Motor neuron (in vitro differentiated cells): ENCODE data around the gene DHCR24. TPM values are rescaled to one million over a fixed set of nuclear protein-coding genes. Genes with fewer than 3 reads are reported as not detected.
A peak's percentile ranks its signal among the peaks of the same experiment; 100 is the strongest.

Experiments used
- ATAC-seq, 8 experiments: fragments of 200-7000 bp; cut with Tn5 transposase; replicated peaks in 6 of 8; 2 replicates each; pipeline ENCODE4 v1.8.0; 2021; ENCODE audit warnings: mild to moderate bottlenecking in 8 of 8, moderate library complexity in 8 of 8
- H3K27ac ChIP-seq, 2 donors: fragments of 250-450 bp; sonication (Bioruptor Pico); 2 replicates each; pipeline ENCODE4 v1.9.0; 2021; ENCODE audit warnings: antibody characterized with exemption in 2 of 2, mild to moderate bottlenecking in 2 of 2, moderate library complexity in 1 of 2
- H3K4me1 ChIP-seq, 2 donors: fragments of 250-450 bp; sonication (Bioruptor Pico); replicated peaks in 1 of 2; 2 replicates each; pipeline ENCODE4 v1.6.1; 2021; ENCODE audit warnings: antibody characterized with exemption in 2 of 2, mild to moderate bottlenecking in 2 of 2, moderate library complexity in 1 of 2
- H3K4me3 ChIP-seq, 5 donors: fragments of 250-450 bp; sonication (Bioruptor Pico); 2 replicates each; pipeline ENCODE4 v1.9.0; 2021; ENCODE audit warnings: antibody characterized with exemption in 5 of 5, mild to moderate bottlenecking in 5 of 5, moderate library complexity in 4 of 5
- WGBS, 10 experiments: fragments of 450-650 bp; shearing (Covaris generic); methylation state at CpG; one replicate each; pipeline ENCODE4 v1.0.0; 2022; 5-methylcytosine and 5-hydroxymethylcytosine counted together
- in situ Hi-C, 9 experiments: fragments of 400-800 bp; cut with MboI; loops; one replicate each; pipeline ENCODE4 v1.15.0; 2021; ENCODE audit warnings: low sequenced_read_pairs in 9 of 9, low pct_unique_long_range_greater_than_20kb in 2 of 9; ENCODE audit not compliant: unreplicated experiment in 9 of 9
- total RNA-seq, 8 experiments: library from RNA; unstranded; fragments of 300-600 nt; gene quantifications; 2 replicates each; pipeline versions ENCODE4 v1.2.3 to v1.2.4, GENCODE V29; 2022

The DHCR24 gene
- total RNA-seq, 8 experiments from 2014 or later, result 10.0 to 155 (median 66.3) TPM

DNA sequence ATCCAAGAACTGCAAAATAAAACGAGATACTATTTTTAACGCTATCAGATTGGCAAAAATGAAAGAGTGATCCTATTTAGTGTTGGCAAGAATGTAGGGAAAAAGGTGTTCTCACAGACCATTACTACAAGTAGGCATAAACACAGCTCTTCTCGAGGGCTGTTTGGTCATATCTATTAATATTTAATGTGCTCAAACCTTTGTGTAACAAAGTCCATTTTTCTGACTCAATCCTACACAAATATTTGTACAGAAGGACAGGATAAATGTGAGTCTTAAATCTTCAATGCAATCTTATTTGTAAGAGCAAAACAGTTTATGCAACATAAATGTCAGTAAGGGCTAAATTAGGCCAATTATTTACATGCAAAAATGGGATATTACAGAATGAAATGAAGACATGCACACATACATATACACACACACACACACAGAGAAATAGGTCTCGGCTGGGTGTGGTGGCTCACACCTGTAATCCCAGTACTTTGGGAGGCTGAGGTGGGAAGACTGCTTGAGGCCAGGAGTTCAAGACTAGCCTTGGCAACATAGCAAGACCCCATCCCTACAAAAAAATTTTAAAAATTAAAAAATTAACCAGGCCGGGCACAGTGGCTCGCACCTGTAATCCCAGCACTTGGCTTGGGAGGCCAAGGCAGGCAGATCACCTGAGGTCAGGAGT lies 17.7 kb downstream of the DHCR24 start:
- in situ Hi-C loops, result no loop called here
- Histone ChIP-seq H3K27ac (no peak overlapping the region), H3K4me3 (no peak overlapping the region), H3K4me1 (no peaks in the 10 kb centered on the region)
- 88 to 100% (median 95%) methylated on average over 2 to 6 of the region's 6 CpGs; no CpG with 5 or more reads in 1 of the 10 experiments for WGBS, 10 experiments
- no peak for ATAC-seq

DNA sequence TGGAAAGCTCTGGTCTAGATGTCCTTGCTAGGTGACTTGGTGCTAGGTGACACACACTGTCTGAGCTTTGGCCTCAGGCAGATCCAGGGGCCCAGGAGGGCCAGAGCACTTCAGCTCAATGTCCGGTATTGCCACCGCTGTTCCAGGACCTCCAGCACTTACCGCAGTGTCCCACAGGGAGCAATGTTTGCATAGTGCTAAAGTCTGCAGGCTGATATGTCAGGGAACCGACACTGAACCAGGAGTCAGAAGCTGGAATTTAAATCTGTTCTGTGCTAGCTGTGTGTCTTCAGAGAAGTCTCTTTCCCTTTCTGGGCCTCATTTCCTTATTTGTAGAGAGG lies 19.3 kb downstream of the DHCR24 start:
- H3K4me3 ChIP-seq, result no peak overlapping the region
- ATAC-seq, result no peak
- no peak overlapping the region for H3K27ac ChIP-seq
- WGBS, 10 experiments, result 82 to 100% (median 97%) methylated on average over 1 to 4 of the region's 4 CpGs; no CpG with 5 or more reads in 5 of the 10 experiments
- no peaks in the 10 kb centered on the region for H3K4me1 ChIP-seq
- in situ Hi-C loops, result no loop called here

DNA sequence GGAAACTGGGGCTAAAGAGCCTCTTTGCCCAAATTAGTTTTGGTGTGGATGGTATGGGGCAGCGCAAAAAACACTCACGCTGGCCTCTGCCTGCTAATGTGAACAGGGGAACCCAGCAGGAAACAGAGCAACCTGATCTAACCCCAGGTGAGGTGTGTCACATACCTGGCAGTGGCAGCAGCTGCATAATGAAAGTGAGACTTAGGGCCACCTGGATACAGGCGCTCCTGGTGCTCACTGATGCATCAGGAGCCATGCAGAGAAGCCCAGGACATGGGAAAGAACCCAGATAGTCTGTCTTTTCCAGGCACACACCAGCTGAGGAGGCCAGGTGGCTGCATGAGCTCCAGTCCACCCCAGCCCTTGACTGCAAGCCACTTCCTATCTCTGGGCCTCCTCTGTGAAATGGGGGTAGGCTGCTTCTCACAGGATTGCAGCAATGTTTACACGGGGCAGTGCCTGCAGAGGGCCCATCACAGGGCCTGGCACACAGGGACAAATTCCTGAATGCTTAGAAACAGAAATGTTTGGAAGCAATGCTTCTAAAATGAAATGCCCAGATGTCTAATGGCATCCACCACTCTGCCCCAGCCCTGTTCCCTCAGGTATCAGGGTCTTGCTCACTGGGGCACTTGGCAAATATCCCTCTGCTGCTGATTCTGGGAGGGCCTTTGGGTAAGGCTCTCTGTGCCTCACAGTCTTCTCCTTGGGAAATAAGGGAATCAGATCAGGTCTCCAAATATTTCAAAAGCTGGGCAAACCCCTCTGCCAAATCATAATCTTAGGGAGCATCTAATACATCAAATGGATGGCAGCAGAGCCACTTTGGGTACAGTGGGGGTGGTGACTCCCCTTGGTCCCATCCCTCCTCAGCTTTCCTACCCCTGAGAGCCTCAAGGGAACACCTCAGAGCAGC lies 19.9 kb downstream of the DHCR24 start:
- Histone ChIP-seq H3K4me1 (no peaks in the 10 kb centered on the region), H3K27ac (no peak overlapping the region), H3K4me3 (no peak overlapping the region)
- WGBS, 10 experiments, result 94 to 100% (median 100%) methylated on average over 1 to 4 of the region's 4 CpGs; no CpG with 5 or more reads in 5 of the 10 experiments
- in situ Hi-C loops, result no loop called here
- ATAC-seq, result no peak

DNA sequence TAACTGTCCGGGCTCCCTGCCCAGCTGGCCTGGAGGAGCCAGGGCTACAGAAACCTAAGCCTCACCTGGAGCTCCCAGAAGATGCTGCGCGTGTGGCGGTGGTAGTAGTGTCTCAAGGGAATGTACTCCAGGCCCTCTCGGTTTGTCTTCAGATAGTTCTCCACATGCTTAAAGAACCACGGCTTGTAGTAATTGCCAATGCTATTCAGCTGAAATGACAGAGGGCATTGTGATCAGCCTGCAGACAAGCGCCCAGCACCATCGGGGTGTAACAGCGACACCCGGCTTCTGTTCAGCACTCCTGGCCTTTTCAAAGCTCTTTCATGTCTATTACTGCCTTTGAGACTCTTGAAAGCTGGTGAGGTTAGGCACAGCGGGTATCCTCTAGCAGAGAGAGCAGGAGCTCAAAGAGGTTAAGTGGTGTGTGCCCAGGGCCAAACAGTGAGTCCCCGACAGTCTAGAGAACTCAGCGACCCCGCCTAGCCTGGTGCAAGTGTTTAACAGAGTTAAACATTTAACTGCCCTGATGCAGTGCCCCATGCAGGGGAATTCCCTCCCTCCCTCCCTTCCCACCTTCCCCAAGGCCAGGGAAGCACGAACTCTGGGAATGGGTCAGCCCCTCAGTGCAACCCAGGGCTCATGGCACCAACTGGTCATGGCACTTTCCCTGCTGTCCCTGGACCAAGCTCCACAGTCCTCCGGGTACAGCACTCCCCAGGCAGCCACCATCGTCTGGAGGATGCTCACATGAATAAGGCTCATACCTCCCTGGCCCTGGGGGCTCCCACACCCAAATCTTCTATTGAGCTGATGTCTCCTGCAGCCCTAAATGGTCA lies 21.5 kb downstream of the DHCR24 start:
- no peaks in the 10 kb centered on the region for H3K4me1 ChIP-seq
- no peak overlapping the region for H3K4me3 ChIP-seq
- peak in 1 of 8 experiments; percentile 11 for ATAC-seq
- 80 to 100% (median 93%) methylated on average over 2 to 12 of the region's 17 CpGs; no CpG with 5 or more reads in 5 of the 10 experiments for WGBS, 10 experiments
- no peak overlapping the region for H3K27ac ChIP-seq
- in situ Hi-C loops, result no loop called here

DNA sequence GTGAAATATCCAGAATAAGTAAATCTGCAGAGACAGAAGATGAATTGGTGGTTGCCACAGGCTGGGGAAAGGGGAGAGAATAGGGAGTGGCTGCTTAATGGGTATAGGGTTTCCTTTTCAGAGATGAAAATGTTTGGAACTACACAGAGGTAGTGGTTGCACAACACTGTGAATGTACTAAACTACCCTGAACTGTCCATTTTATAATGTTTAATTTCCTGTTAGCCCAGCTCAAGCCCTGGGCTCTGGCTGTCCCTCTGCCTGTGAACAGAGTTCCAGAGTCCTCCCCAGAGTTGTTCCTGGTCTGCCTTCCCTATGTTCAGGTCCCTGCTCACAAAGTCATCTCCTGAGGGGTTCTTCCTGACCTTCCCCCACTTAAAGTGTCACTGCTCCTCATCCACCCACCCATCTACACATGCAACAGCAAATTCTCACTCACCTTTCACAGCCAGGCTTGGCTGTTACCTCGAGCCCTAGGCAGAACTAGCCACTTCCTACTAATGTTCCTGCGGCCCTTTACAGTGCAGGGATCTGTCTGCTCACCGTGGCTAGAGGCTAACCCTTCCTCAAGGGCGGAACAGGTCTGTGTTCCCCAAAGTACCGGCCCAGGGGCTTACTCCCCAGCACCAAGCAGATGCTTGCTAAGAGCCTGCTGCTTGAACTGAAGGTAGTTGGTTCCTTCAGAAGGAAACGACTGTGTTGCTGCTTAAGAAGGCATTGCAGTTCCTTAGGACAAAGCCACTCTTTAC lies 22.4 kb downstream of the DHCR24 start:
- Histone ChIP-seq H3K4me1 (no peaks in the 10 kb centered on the region), H3K27ac (no peak overlapping the region), H3K4me3 (no peak overlapping the region)
- 93 to 100% (median 96%) methylated on average over 1 to 6 of the region's 6 CpGs; no CpG with 5 or more reads in 5 of the 10 experiments for WGBS, 10 experiments
- in situ Hi-C loops, result no loop called here
- ATAC-seq, result peak in 3 of 8 experiments; percentile 20 to 59 (median 34)

DNA sequence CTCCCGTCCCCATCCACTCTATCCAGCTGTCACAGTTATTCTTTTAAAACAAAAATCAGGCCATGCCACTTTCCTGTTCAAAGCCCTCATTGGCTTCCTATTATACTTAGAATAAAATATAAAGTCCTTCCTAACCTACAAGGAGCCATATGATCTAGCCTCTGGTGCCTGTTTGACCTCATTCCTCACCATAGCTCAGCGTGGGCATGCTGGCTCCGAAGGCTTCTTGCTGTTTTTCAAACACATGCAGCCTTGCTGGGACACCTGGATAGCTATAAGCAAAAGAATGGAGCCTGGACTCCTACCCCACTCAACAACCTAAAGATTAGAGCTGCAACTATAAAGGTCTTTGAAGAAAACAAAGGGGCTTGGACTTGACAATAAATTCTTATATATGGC lies 23.7 kb downstream of the DHCR24 start:
- Histone ChIP-seq H3K4me1 (no peaks in the 10 kb centered on the region), H3K4me3 (no peak overlapping the region), H3K27ac (no peak overlapping the region)
- no peak for ATAC-seq
- WGBS, 10 experiments, result 76 to 96% (median 85%) methylated on average over 2 to 3 of the region's 3 CpGs; no CpG with 5 or more reads in 5 of the 10 experiments
- in situ Hi-C loops, result no loop called here

DNA sequence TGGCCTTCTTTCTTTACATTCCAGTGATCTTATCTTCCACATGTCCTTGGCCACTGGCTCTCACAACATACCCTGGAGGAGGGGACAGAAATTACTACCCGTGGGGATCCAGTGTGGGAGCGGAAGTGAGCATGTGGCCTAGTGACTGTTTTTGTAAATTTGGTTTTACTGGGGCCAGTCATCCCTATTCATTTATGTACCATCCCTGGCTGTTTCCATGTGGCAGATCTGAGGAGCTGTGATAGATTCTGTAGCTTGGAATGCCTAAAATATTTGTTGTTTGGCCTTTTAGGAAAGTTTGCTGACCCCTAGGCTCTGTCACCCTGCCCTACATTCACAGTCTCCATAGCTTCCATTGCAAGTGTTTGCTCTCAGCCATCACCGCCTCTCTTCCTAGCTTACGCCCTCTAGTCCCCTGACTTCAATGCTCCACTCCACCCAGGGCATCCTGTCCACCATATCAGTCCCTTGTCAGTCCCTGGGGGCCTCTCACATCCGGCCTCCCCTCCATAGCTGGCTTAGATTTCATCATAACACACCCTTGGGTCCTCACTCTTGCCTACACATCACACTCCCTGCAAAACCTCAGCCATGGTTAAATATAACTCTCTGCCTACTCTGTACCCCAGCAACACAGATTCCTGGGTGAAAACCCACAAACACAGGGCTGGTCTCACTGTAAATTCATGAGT lies 25.8 kb downstream of the DHCR24 start:
- no peak overlapping the region for H3K4me3 ChIP-seq
- in situ Hi-C loops, result no loop called here
- no peaks in the 10 kb centered on the region for H3K4me1 ChIP-seq
- ATAC-seq, result peak in 2 of 8 experiments; percentile 2 to 4
- WGBS, 10 experiments, result 20 to 100% (median 88%) methylated on average over 1 to 5 of the region's 5 CpGs; no CpG with 5 or more reads in 1 of the 10 experiments
- no peak overlapping the region for H3K27ac ChIP-seq

DNA sequence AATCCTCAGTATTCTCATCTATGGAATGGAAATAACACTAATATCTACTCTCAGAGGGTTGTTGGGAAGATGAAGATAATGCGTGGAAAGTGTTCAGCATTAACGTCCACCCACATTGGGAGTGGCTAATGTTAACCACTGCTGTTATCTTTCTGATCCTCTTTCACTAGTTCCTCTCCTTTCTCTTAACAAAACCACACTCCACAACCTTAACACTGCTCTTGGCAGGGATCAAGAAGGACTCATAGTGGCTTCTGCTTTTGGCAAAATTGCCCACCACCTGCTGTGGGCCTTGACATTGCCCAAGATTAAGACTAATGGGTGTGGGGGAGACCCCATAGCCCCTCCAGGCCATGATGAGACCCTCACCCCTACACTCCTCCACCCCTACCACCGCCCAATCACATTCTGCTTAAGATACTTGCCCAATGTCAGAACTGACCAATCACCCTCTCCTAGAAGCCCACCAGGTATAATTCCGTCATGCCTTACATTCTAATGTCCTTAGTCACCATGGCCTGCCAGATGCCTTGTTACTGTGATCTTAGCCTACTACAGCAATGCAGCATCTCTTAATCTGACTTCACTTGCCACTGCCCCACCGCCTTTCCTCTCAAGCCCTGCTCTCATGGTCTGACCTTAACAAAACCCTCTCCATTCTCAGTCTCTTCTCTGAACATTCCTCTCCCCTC lies 27.1 kb downstream of the DHCR24 start:
- Histone ChIP-seq H3K4me3 (no peak overlapping the region), H3K4me1 (no peaks in the 10 kb centered on the region), H3K27ac (no peak overlapping the region)
- ATAC-seq, result no peak
- in situ Hi-C loops, result no loop called here
- WGBS, 10 experiments, result 96 to 100% (median 100%) methylated on average over 1 to 5 of the region's 5 CpGs; no CpG with 5 or more reads in 4 of the 10 experiments

DNA sequence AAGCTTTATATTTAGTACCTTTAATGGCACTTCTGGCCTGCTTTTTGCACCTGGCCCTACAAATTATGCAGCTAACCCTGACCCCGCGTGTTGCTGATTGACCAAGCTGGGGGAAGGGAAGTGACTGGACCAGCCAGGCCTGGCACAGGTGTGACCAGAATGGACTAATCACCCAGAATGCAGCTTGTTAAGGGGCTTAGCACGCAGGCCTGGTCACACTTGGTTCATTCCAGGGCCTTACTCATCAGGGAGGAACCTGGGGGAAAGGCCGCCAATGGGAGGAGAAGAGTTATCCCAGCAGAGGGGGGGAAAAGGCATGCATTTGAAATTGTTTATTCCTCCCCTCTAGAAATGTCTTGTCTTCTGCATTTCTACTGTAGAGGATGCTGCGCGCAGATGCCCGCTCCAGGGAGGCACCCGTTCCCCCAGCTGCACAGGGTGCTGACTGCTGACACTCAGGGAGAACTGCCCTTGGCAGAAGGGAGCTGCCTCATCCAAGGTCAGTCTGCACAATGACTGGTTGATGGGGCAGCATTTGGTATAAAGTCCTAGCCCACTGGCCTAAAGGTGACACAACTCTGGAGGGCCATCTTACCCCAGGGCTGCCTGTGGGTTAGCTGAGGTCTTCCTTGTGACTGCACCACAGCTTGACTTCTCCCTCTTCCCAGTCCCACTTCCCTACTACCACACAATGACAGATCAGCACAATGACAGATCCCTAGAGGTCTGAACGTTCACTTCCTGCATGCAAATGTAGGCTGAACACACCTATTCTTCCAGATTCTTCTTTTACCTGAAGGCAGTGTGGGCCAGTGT lies 29.0 kb downstream of the DHCR24 start:
- Histone ChIP-seq H3K4me1 (no peaks in the 10 kb centered on the region), H3K4me3 (no peak overlapping the region), H3K27ac (no peak overlapping the region)
- ATAC-seq, result peak in 6 of 8 experiments; percentile 19 to 73 (median 54)
- in situ Hi-C loops, result no loop called here
- WGBS, 10 experiments, result 0 to 89% (median 80%) methylated on average over 2 to 8 of the region's 9 CpGs; no CpG with 5 or more reads in 1 of the 10 experiments

DNA sequence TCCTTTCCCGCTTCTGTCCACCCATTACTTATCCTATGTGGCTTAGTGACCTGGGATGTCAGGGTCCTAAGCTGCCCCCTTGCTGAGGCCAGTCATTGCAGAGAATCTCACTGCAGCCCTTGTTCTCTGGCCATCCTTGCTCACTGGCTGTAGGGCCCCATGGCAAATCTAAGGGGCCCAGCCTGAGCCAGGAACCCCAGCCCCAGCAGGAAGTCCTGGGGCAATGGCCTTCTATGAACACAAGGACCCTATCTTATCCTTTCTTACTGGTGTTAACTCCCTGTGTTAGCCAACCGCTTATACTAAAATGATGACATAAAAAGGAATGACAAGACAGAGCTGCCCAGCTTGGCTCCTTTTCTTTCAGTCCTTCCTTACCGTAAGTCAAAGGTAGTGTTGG lies 29.9 kb downstream of the DHCR24 start:
- H3K4me1 ChIP-seq, result no peaks in the 10 kb centered on the region
- in situ Hi-C loops, result no loop called here
- 45 to 100% (median 98%) methylated on average over 1 to 3 of the region's 3 CpGs for WGBS, 10 experiments
- no peak for ATAC-seq
- no peak overlapping the region for H3K4me3 ChIP-seq
- H3K27ac ChIP-seq, result no peak overlapping the region
